Heart left ventricle (tissue), 13 donors: Measurements from ENCODE around the gene FAAP100.

Experiments used
- CTCF ChIP-seq, 12 donors: fragments of 200-600 bp; sonication (generic) in 4 of 12; IDR thresholded peaks; one replicate each; pipeline versions ENCODE4 v1.5.0 to v1.8.0; 2018 to 2022; ENCODE audit warnings: antibody characterized with exemption in 12 of 12, mild to moderate bottlenecking in 5 of 12
- POLR2A ChIP-seq, 2 donors: fragments of 450-650 bp; IDR thresholded peaks; one replicate each; pipeline ENCODE4 v1.6.1; 2017; ENCODE audit warnings: antibody characterized with exemption in 2 of 2, mild to moderate bottlenecking in 2 of 2, moderate library complexity in 2 of 2
- donor health status: ischemic (EF 13 %, LVEDD 7.1; RV severe dilation, severe dysfunction).
- donor health status: DM: no; HTN: yes; CAD: no.
- donor health status: DM: no; HTN: no; CAD: no.
- donor health status: ischemic (EF 25% LVEDD 6.9; RV normal size, moderate dysfunction).
- donor health status: ischemic (EF 25% LVEDD 5.7; RV mildly dilated, moderate dysfunction).
- donor health status: ischemic (EF 35%, LVEDD 5.7; RV mildly dilated, moderate dysfunction).
- donor health status: nonischemic (EF 11% LVEDD 7.7; RV severe dilation, severe dysfunction).
- donor health status: DM: yes; HTN: yes; CAD: no.
- donor health status: PGD.
- donor health status: ischemic (EF 29% LVEDD 5.4; RV normal size, mild dysfunction).
- donor health status: nonischemic (EF 23%, LVEDD 6.1; RV moderate dilation, normal function).

DNA sequence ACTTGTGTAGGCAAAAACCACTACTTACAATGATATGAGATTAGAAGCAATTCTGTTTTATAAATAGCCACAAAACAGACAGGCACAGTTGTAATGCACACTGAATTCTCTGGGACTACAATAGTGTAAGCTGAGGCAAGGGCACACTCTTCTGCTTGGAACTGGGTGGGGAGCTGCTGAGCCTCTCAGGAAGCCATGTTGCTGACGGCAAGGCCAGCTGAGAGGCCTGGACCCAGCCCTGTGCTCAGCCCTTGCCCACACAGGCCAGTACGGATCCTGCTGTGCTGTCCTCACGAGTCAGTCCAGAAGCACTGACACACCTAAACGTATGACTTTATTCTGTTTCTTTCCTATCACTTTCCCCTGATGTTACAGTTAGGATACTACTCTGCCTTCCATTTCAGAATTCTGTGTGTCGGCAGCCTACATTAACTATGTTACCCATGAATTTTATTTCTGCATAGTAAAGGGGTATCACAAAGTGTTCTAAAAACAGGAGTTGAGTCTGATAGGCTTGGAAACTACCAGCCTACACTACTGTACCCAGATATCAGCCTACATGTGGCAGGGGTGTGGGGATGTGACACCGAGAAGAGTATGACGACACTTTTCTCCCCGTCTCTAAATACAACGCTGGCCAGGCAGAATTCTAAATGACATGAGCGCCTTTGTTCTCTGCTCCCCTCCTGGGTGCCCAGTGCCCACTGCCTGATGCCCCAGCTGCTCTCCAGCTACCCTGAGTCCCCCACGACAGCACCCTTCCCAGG lies 41.1 kb upstream of the FAAP100 start:
- no peak for TF ChIP-seq CTCF (IDR thresholded peaks at IDR 0.05)
- TF ChIP-seq POLR2A (IDR thresholded peaks at IDR 0.05), result no peak
